Uterus (tissue), 2 donors: ENCODE results near the gene UGT1A7.

Experiments used
- CTCF ChIP-seq, 4 experiments: fragments of 200-600 bp in 2 of 4; fragments of 450-650 bp in 2 of 4; sonication (generic) in 2 of 4; IDR thresholded peaks; one replicate each; pipeline ENCODE4 v1.5.1; 2016 to 2019; ENCODE audit warnings: antibody characterized with exemption in 4 of 4, mild to moderate bottlenecking in 2 of 4, moderate library complexity in 1 of 4
- POLR2A ChIP-seq, 2 donors: fragments of 450-650 bp; IDR thresholded peaks; one replicate each; pipeline ENCODE4 v1.6.1; 2016; ENCODE audit warnings: antibody characterized with exemption in 2 of 2, mild to moderate bottlenecking in 1 of 2, moderate library complexity in 1 of 2

- TF ChIP-seq POLR2A (IDR thresholded peaks at IDR 0.05), result no peak
- no peak for TF ChIP-seq CTCF (IDR thresholded peaks at IDR 0.05)
Observed at GRCh38 chr2:233658610-233659009, 23.1 kb upstream of the UGT1A7 start.
